Ishikawa (cell line): ENCODE data around the gene NHLH1.

Source experiments
- CREB1 ChIP-seq: IDR thresholded peaks from 2 replicates; pipeline ENCODE4 v1.6.1; 2012; ENCODE audit warnings: low read depth
- NFIC ChIP-seq: IDR thresholded peaks from 2 replicates; pipeline ENCODE4 v1.6.1; 2012
- TAF1 ChIP-seq: IDR thresholded peaks from 2 replicates; pipeline ENCODE4 v1.6.1; 2012; ENCODE audit warnings: low read depth, mild to moderate bottlenecking
- TEAD4 ChIP-seq: IDR thresholded peaks from 2 replicates; pipeline ENCODE4 v1.6.1; 2012
- ZBTB7A ChIP-seq: IDR thresholded peaks from 2 replicates; pipeline ENCODE4 v1.6.1; 2012; ENCODE audit warnings: low read depth
- TF ChIP-seq, protein P1 (sequence below): IDR thresholded peaks from 2 replicates; pipeline ENCODE4 v1.6.1; 2012; ENCODE audit warnings: low read depth, mild to moderate bottlenecking

DNA sequence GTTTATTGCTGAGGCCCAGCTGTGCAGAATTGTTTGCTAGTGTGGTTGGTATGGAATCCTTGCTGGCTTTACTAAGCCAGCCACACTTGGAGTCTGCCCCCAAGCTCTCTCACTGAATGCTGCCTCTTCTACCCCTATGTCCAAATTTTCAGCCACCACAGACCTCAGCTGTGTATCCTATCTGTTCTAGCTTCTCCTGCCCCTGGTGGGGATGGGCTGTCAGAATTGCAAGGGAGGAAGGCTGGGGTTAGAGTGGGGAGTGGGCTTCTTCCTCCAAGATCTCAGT lies 4.4 kb downstream of the NHLH1 start:
- TF ChIP-seq TAF1: no peak
- no peak for TF ChIP-seq TEAD4
- TF ChIP-seq, protein P1, sequence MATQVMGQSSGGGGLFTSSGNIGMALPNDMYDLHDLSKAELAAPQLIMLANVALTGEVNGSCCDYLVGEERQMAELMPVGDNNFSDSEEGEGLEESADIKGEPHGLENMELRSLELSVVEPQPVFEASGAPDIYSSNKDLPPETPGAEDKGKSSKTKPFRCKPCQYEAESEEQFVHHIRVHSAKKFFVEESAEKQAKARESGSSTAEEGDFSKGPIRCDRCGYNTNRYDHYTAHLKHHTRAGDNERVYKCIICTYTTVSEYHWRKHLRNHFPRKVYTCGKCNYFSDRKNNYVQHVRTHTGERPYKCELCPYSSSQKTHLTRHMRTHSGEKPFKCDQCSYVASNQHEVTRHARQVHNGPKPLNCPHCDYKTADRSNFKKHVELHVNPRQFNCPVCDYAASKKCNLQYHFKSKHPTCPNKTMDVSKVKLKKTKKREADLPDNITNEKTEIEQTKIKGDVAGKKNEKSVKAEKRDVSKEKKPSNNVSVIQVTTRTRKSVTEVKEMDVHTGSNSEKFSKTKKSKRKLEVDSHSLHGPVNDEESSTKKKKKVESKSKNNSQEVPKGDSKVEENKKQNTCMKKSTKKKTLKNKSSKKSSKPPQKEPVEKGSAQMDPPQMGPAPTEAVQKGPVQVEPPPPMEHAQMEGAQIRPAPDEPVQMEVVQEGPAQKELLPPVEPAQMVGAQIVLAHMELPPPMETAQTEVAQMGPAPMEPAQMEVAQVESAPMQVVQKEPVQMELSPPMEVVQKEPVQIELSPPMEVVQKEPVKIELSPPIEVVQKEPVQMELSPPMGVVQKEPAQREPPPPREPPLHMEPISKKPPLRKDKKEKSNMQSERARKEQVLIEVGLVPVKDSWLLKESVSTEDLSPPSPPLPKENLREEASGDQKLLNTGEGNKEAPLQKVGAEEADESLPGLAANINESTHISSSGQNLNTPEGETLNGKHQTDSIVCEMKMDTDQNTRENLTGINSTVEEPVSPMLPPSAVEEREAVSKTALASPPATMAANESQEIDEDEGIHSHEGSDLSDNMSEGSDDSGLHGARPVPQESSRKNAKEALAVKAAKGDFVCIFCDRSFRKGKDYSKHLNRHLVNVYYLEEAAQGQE: no peak
- no peak for TF ChIP-seq NFIC
- TF ChIP-seq ZBTB7A: no peak
- no peak for TF ChIP-seq CREB1
